SK-N-SH (cell line): ENCODE data around the gene DENND2D.

Experiments
- FOXM1 ChIP-seq: IDR thresholded peaks from 2 replicates; pipeline ENCODE4 v1.4.0; 2012; ENCODE audit warnings: low read depth, mild to moderate bottlenecking
- RCOR1 ChIP-seq: fragments of 150-350 bp; IDR thresholded peaks from 2 replicates; pipeline ENCODE4 v1.6.1; 2017; ENCODE audit warnings: antibody characterized with exemption, low read length
- REST ChIP-seq: IDR thresholded peaks from 2 replicates; pipeline ENCODE4 v1.6.1; 2012; ENCODE audit warnings: mild to moderate bottlenecking, low read depth, low read length, moderate library complexity
- RFX5 ChIP-seq: IDR thresholded peaks from 2 replicates; pipeline ENCODE4 v1.6.1; 2012; ENCODE audit warnings: mild to moderate bottlenecking, improper control_type of control experiment, low read length
- RXRA ChIP-seq: IDR thresholded peaks from 2 replicates; pipeline ENCODE4 v1.4.0; 2012; ENCODE audit warnings: low read depth, mild to moderate bottlenecking, borderline replicate concordance
- TAF1 ChIP-seq: IDR thresholded peaks from 2 replicates; pipeline ENCODE4 v1.6.1; 2012; ENCODE audit warnings: low read depth, mild to moderate bottlenecking, low read length, moderate library complexity, borderline replicate concordance
- YY1 ChIP-seq: IDR thresholded peaks from 2 replicates; pipeline ENCODE4 v1.4.0; 2012; ENCODE audit warnings: low read depth, mild to moderate bottlenecking
- TF ChIP-seq, protein P1 (sequence below): fragments of 200-600 bp; sonication (generic); IDR thresholded peaks from 2 replicates; pipeline ENCODE4 v1.6.1; 2017; ENCODE audit warnings: antibody characterized with exemption, mild to moderate bottlenecking, moderate library complexity

DNA sequence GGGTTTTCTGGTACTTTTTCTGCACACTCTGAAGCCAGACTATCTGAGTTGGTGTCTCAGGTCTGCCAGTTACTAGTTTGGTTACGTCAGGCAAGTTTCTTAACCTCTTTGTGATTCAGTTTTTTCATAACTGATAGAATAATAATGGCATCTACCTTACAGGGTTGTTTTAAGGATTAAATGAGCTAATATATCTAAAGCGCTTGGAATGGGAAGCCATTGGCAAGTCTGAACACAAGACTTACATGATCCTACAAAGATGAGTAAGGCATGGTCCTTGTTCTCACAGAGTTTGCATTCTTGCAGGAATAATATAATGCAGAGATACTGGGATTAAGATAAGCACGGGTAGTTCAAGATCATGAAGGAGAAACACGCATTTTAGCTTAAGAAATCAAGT lies 9.2 kb upstream of the DENND2D start:
- TF ChIP-seq TAF1 (no peak), RXRA (no peak), YY1 (no peak), RFX5 (no peak), FOXM1 (no peak), RCOR1 (no peak), REST (no peak)
- TF ChIP-seq, protein P1, sequence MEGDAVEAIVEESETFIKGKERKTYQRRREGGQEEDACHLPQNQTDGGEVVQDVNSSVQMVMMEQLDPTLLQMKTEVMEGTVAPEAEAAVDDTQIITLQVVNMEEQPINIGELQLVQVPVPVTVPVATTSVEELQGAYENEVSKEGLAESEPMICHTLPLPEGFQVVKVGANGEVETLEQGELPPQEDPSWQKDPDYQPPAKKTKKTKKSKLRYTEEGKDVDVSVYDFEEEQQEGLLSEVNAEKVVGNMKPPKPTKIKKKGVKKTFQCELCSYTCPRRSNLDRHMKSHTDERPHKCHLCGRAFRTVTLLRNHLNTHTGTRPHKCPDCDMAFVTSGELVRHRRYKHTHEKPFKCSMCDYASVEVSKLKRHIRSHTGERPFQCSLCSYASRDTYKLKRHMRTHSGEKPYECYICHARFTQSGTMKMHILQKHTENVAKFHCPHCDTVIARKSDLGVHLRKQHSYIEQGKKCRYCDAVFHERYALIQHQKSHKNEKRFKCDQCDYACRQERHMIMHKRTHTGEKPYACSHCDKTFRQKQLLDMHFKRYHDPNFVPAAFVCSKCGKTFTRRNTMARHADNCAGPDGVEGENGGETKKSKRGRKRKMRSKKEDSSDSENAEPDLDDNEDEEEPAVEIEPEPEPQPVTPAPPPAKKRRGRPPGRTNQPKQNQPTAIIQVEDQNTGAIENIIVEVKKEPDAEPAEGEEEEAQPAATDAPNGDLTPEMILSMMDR = no peak
